ENCODE data around the gene DOK3.

GRCh38 chr5:177507165-177507564 is 2.5 kb downstream of the DOK3 start:
- no peak for TF ChIP-seq POLR2AphosphoS5 (IDR thresholded peaks at IDR 0.05; ENCODE audit: low read depth, low read length)
- TF ChIP-seq SIN3A (IDR thresholded peaks at IDR 0.05; ENCODE audit: borderline replicate concordance, insufficient read depth, low read depth, low read length), result no peak
- TF ChIP-seq CTCF (IDR thresholded peaks at IDR 0.05), result no peak; the same call in 1 of the 2 replicates
